Thoracic aorta (tissue), 2 donors: ENCODE measurements around the gene STX8. TPM values are rescaled to one million over a fixed set of nuclear protein-coding genes. Genes with fewer than 3 reads are reported as not detected.

Experiments used
- ATAC-seq: fragments of 150-250 bp; one replicate; pipeline ENCODE4 v1.8.0; 2017; ENCODE audit warnings: low read depth; ENCODE audit not compliant: insufficient number of reproducible peaks, low FRiP score
- DNase-seq: peaks from one replicate; pipeline ENCODE4 v3.0.0-alpha.2; 2020; ENCODE audit warnings: low spot score
- H3K27ac ChIP-seq, 2 donors: fragments of 200-600 bp; sonication (generic); 1 replicate in 1 of 2; 2 replicates in 1 of 2; pipeline ENCODE4 v1.5.1; 2016; ENCODE audit warnings: mild to moderate bottlenecking in 2 of 2, moderate library complexity in 2 of 2
- H3K27me3 ChIP-seq: fragments of 200-600 bp; sonication (generic); replicated peaks from 2 replicates; pipeline ENCODE4 v1.6.0; 2016; ENCODE audit warnings: mild to moderate bottlenecking; ENCODE audit not compliant: insufficient read depth
- H3K36me3 ChIP-seq: fragments of 200-600 bp; sonication (generic); one replicate; pipeline ENCODE4 v1.5.1; 2016
- H3K4me1 ChIP-seq, 2 donors: fragments of 200-600 bp; sonication (generic); 1 replicate in 1 of 2; 2 replicates in 1 of 2; pipeline versions ENCODE4 v1.5.1 to v1.6.0; 2016; ENCODE audit warnings: low read depth in 2 of 2, mild to moderate bottlenecking in 1 of 2; ENCODE audit not compliant: control insufficient read depth in 1 of 2
- H3K4me3 ChIP-seq: fragments of 200-600 bp; sonication (generic); 2 replicates; pipeline ENCODE4 v1.5.1; 2016; ENCODE audit warnings: mild to moderate bottlenecking
- H3K9me3 ChIP-seq: fragments of 200-600 bp; sonication (generic); 2 replicates; pipeline ENCODE4 v1.5.1; 2016
- total RNA-seq, 2 donors: library from RNA; depleted of rRNA; stranded (reverse); fragments of >200 nt; gene quantifications; one replicate each; pipeline versions ENCODE4 v1.1.0 to v1.2.3, GENCODE V29; 2016
- TF ChIP-seq, protein P1 (sequence below): fragments of 200-600 bp; sonication (generic); IDR thresholded peaks from one replicate; pipeline ENCODE4 v1.5.1; 2019; ENCODE audit warnings: antibody characterized with exemption

Gene STX8
- total RNA-seq, 2 donors from 2014 or later: 93.9 to 99.8 TPM

DNA sequence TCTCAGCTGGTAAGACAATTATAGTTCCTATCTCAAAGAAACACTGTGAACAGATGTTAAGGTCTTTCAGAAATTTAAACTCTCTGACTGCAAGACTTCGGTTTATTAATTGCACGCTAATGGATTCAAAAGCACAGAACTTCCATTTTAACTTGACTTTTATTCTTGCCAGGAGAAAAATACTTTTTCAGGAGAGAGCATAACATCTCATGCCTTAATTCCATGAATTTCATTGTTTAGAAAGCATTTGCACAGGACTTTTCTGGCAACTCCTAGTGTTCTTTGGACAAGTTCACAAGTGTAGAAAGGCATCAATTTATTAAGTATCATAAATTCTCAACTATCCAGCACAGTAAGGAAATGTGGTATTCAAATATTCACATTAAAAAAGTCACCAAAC, 22.4 kb downstream of the STX8 start:
- Histone ChIP-seq H3K27me3 (no peaks in the 10 kb centered on the region), H3K27ac (no peak overlapping the region), H3K36me3 (no peaks in the 10 kb centered on the region), H3K9me3 (no peaks in the 10 kb centered on the region), H3K4me3 (no peak overlapping the region), H3K4me1 (no peaks in the 10 kb centered on the region)
- DNase-seq (no peak), ATAC-seq (no peak)
- TF ChIP-seq, protein P1, sequence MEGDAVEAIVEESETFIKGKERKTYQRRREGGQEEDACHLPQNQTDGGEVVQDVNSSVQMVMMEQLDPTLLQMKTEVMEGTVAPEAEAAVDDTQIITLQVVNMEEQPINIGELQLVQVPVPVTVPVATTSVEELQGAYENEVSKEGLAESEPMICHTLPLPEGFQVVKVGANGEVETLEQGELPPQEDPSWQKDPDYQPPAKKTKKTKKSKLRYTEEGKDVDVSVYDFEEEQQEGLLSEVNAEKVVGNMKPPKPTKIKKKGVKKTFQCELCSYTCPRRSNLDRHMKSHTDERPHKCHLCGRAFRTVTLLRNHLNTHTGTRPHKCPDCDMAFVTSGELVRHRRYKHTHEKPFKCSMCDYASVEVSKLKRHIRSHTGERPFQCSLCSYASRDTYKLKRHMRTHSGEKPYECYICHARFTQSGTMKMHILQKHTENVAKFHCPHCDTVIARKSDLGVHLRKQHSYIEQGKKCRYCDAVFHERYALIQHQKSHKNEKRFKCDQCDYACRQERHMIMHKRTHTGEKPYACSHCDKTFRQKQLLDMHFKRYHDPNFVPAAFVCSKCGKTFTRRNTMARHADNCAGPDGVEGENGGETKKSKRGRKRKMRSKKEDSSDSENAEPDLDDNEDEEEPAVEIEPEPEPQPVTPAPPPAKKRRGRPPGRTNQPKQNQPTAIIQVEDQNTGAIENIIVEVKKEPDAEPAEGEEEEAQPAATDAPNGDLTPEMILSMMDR: no peak

GRCh38 chr17:9549215-9549614, 26.4 kb downstream of the STX8 start:
- ATAC-seq (no peak), DNase-seq (no peak)
- Histone ChIP-seq H3K4me3 (no peak overlapping the region), H3K36me3 (no peaks in the 10 kb centered on the region), H3K9me3 (no peaks in the 10 kb centered on the region), H3K4me1 (no peaks in the 10 kb centered on the region), H3K27ac (no peak overlapping the region), H3K27me3 (no peaks in the 10 kb centered on the region)
- TF ChIP-seq, protein P1: no peak

DNA sequence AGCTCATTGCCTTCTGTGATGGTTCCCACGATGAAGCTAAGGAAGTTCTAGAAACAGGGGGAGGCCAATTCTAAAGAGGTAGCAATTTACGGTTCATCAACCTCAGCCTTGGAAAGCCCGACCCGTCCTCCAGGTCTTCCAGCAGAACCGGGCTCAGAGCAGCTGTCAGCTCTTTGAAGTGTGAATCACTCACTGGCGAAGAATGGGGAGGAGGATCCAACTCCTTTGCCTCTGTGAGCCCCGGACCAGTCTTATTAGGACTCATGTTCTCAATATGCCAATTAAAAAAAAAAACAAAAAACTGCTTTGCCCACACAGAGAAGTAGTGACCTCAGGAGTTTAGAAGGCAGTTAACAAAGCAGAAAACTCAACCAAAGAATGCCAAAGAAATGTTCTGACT, 31.4 kb downstream of the STX8 start:
- Histone ChIP-seq H3K9me3 (no peaks in the 10 kb centered on the region), H3K36me3 (no peaks in the 10 kb centered on the region), H3K27me3 (no peaks in the 10 kb centered on the region), H3K4me1 (no peaks in the 10 kb centered on the region), H3K4me3 (no peak overlapping the region), H3K27ac (no peak overlapping the region)
- no peak for DNase-seq
- TF ChIP-seq, protein P1: no peak
- no peak for ATAC-seq

- DNase-seq: no peak
- Histone ChIP-seq H3K27me3 (no peaks in the 10 kb centered on the region), H3K36me3 (no peaks in the 10 kb centered on the region), H3K27ac (no peak overlapping the region), H3K4me1 (peaks cover 0 to under 1% of the 10 kb centered on the region in 2 donors), H3K4me3 (no peak overlapping the region), H3K9me3 (no peaks in the 10 kb centered on the region)
- TF ChIP-seq, protein P1: no peak
- no peak for ATAC-seq
These were observed 33.9 kb downstream of the STX8 start for GRCh38 chr17:9541718-9542117.

DNA sequence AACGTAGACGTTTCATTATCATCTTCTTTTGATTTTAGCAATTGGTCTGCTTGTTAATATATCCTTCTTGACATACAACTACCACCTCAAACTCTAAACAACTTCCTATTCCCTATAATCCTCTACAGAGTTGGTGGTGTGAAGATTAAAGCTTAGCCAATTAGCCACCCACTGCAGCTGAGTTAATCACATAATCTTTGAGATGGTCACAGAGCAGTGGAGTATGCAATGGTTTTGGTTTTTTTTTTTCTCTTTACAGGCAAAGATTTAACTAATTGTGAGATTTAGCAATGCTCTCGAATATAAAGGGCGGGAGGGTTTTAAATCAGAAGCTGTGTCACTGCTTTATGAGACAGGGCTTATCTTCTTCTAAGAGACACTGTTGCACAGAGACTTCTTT, 37.0 kb downstream of the STX8 start:
- TF ChIP-seq, protein P1: no peak
- H3K27ac ChIP-seq: no peak overlapping the region
- no peak overlapping the region for H3K4me3 ChIP-seq
- H3K36me3 ChIP-seq: no peaks in the 10 kb centered on the region
- ATAC-seq (no peak), DNase-seq (no peak)
- peaks cover 0 to 10% of the 10 kb centered on the region in 2 donors for H3K4me1 ChIP-seq
- no peaks in the 10 kb centered on the region for H3K9me3 ChIP-seq
- no peaks in the 10 kb centered on the region for H3K27me3 ChIP-seq
